Neural cell (in vitro differentiated cells): ENCODE results near the gene MYBPC1.

ENCODE experiments used
- EP300 ChIP-seq: fragments of 450-650 bp; conservative IDR thresholded peaks from 2 replicates; pipeline ENCODE4 v1.6.1; 2014; ENCODE audit warnings: antibody characterized with exemption, mild to moderate bottlenecking, moderate library complexity; ENCODE audit not compliant: poor library complexity, severe bottlenecking
- EZH2 ChIP-seq: fragments of 200-600, 300-800 bp; shearing (Covaris generic), sonication (generic); IDR thresholded peaks from 2 replicates; pipeline ENCODE4 v1.6.1; 2014; ENCODE audit warnings: antibody characterized with exemption, low read length, borderline replicate concordance, mild to moderate bottlenecking; ENCODE audit not compliant: insufficient read depth, poor library complexity, severe bottlenecking
- MXI1 ChIP-seq: fragments of 450-650 bp; conservative IDR thresholded peaks from 2 replicates; pipeline ENCODE4 v1.6.1; 2014; ENCODE audit warnings: antibody characterized with exemption, mild to moderate bottlenecking; ENCODE audit not compliant: poor library complexity, severe bottlenecking
- POLR2AphosphoS5 ChIP-seq: IDR thresholded peaks from 2 replicates; pipeline ENCODE4 v1.6.1; 2012
- RAD21 ChIP-seq: fragments of 450-650 bp; conservative IDR thresholded peaks from 2 replicates; pipeline ENCODE4 v1.6.1; 2014; ENCODE audit warnings: antibody characterized with exemption, mild to moderate bottlenecking, moderate library complexity
- SMC3 ChIP-seq: fragments of 450-650 bp; conservative IDR thresholded peaks from 2 replicates; pipeline ENCODE4 v1.6.1; 2014; ENCODE audit warnings: antibody characterized with exemption, mild to moderate bottlenecking, moderate library complexity; ENCODE audit not compliant: poor library complexity
- TAF1 ChIP-seq: IDR thresholded peaks from 2 replicates; pipeline ENCODE4 v1.6.1; 2012; ENCODE audit warnings: low read depth
- TF ChIP-seq, protein P1 (sequence below): fragments of 450-650 bp; IDR thresholded peaks from 2 replicates; pipeline ENCODE4 v1.5.1; 2014; ENCODE audit warnings: antibody characterized with exemption, mild to moderate bottlenecking, moderate library complexity; ENCODE audit not compliant: poor library complexity, severe bottlenecking
- TF ChIP-seq, protein P2 (sequence below): IDR thresholded peaks from 2 replicates; pipeline ENCODE4 v1.6.1; 2012; ENCODE audit warnings: borderline replicate concordance

DNA sequence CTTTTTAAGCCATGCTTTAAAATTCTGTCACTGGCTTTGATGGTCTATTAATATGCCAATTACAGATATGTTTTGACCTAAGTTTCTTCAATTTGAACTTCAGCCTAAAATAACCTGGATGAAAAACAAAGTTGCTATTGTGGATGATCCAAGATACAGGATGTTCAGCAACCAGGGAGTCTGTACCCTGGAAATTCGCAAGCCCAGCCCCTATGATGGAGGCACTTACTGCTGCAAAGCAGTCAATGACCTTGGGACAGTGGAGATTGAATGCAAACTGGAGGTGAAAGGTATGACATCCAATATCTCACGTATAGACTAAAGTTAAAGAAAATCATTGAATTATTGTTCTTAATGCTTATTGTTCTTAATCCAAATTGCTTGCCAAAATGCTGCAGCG, 85.5 kb downstream of the MYBPC1 start:
- TF ChIP-seq TAF1 (no peak), EZH2 (no peak), RAD21 (no peak), EP300 (no peak), POLR2AphosphoS5 (no peak), SMC3 (no peak), MXI1 (no peak)
- TF ChIP-seq, protein P1, sequence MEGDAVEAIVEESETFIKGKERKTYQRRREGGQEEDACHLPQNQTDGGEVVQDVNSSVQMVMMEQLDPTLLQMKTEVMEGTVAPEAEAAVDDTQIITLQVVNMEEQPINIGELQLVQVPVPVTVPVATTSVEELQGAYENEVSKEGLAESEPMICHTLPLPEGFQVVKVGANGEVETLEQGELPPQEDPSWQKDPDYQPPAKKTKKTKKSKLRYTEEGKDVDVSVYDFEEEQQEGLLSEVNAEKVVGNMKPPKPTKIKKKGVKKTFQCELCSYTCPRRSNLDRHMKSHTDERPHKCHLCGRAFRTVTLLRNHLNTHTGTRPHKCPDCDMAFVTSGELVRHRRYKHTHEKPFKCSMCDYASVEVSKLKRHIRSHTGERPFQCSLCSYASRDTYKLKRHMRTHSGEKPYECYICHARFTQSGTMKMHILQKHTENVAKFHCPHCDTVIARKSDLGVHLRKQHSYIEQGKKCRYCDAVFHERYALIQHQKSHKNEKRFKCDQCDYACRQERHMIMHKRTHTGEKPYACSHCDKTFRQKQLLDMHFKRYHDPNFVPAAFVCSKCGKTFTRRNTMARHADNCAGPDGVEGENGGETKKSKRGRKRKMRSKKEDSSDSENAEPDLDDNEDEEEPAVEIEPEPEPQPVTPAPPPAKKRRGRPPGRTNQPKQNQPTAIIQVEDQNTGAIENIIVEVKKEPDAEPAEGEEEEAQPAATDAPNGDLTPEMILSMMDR, result no peak
- TF ChIP-seq, protein P2, sequence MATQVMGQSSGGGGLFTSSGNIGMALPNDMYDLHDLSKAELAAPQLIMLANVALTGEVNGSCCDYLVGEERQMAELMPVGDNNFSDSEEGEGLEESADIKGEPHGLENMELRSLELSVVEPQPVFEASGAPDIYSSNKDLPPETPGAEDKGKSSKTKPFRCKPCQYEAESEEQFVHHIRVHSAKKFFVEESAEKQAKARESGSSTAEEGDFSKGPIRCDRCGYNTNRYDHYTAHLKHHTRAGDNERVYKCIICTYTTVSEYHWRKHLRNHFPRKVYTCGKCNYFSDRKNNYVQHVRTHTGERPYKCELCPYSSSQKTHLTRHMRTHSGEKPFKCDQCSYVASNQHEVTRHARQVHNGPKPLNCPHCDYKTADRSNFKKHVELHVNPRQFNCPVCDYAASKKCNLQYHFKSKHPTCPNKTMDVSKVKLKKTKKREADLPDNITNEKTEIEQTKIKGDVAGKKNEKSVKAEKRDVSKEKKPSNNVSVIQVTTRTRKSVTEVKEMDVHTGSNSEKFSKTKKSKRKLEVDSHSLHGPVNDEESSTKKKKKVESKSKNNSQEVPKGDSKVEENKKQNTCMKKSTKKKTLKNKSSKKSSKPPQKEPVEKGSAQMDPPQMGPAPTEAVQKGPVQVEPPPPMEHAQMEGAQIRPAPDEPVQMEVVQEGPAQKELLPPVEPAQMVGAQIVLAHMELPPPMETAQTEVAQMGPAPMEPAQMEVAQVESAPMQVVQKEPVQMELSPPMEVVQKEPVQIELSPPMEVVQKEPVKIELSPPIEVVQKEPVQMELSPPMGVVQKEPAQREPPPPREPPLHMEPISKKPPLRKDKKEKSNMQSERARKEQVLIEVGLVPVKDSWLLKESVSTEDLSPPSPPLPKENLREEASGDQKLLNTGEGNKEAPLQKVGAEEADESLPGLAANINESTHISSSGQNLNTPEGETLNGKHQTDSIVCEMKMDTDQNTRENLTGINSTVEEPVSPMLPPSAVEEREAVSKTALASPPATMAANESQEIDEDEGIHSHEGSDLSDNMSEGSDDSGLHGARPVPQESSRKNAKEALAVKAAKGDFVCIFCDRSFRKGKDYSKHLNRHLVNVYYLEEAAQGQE, result no peak
